Stimulated activated CD8-positive, alpha-beta memory T cell treated with anti-CD3 and anti-CD28 coated beads, Interleukin-4, amount 100 ng/mL, for 48 hours (primary cell): ENCODE data around the gene ASB5.
"Not testable (repeated sequence)": the region's sequence is repeated elsewhere in the genome, so short reads cannot be mapped to it uniquely, and the experiment has no call there.

Experiments
- DNase-seq: peaks from one replicate; pipeline ENCODE4 v3.0.0-alpha.2; 2020

ASB5 gene, protein sequence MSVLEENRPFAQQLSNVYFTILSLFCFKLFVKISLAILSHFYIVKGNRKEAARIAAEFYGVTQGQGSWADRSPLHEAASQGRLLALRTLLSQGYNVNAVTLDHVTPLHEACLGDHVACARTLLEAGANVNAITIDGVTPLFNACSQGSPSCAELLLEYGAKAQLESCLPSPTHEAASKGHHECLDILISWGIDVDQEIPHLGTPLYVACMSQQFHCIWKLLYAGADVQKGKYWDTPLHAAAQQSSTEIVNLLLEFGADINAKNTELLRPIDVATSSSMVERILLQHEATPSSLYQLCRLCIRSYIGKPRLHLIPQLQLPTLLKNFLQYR

DNA sequence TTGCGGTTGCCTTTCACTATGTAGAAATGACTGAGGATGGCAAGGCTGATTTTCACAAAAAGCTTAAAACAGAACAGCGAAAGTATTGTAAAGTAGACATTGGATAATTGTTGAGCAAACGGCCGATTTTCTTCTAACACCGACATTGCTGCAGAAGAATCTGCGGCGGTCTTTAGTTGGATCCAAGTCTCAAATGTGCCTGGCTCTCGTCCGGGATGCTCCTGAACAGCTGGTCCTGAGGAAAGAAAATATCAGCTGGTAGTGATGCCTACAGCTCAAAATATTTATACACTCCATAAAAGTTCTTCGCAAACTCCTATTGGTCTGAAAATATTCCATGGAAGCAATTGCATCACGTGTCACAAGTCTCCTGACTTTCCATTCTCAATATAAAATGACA lies at the start of gene ASB5:
ASB5 (minus strand) TSS at position 260 of the 400 bp plus-strand sequence; CDS start at position 146, 114 bp downstream.
- no peak for DNase-seq

DNA sequence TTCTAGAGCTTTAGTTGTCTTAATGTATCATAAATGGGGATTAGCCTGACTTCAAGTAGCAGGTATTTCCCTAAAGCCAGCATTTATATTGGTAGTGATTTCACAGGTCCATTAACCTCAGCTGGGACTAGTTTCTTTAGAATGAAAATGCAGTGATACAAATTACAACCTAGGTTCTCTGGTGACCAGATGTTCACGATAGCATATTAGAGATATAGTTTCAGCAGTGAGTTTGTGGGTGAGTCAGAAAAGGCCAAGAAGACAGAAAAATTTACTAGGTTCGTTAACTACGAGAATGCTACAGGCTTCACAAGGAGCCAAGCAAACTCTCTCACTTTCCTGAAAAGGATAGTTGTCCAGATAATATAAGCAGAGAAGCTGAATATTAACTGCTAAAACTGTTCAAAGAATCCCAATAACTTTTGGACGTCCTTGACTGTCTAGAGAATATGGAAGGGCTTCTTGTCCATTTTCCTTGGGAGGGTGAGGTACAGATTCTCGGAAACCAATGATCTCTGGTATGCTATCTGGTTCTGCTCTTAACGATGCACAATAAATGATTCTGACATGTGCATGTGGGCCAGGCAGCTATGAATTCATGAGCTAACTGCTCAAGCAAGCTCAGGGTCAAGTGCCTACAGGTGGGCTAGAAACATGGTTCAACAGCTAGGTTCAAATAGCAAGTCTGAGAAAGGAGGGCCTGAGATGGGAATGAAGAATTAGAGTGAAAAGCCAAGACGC lies 44.7 kb upstream of the ASB5 start:
- no peak for DNase-seq

DNA sequence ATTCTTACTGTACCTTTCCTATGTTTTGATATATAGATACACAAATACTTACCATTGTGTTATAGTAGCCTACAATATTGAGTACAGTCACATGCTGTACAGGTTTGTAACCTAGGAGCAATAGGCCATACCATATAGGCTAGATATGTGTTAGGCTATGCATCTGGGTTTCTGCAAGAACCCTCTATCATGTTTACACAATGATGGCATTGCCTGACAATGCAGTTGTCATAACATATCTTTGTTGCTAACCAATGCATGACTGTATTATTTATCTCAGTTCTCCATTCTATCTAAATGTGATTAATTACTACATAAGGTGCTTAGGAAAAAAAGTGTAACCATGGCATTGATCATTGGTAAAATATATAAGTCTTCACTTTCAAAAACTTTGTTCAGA lies 40.8 kb upstream of the ASB5 start:
- no peak for DNase-seq

DNA sequence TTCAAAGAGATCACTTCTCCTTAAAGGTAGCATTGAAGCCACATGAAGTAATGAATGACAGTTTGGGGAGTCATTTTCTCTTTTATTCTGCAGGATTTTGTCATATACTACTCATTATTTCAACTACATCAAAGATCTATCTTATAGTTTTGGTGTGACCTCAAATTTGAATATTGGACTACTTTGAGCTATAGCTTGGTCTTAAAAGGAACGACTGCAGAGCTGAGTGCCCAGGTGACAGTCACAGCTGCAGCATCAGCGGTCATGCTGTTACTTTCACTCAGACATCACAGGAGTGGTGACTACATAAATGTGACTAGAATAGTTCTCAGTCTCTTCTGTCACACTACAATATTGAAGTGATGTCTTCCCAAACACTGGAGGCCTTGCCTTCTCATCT lies 40.0 kb upstream of the ASB5 start:
- DNase-seq = no peak

DNA sequence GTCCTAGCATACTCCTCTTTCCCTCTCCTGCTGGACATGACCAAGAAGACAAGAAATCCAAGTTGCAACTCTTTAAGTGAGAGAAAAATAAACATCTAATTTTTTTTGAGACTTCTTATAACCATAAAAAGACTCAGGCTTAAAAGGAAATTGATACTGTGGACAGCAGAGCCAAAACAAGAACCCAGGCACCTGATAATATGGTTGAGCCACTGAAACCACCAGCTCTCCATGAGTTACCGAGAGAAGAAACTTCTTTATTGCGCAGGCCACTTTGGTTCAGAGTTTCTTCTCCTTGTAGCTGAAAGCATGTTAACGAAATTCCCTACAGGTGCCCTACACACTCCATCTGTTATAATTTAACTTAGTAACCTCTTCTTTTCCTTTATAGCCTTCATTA lies 39.4 kb upstream of the ASB5 start:
- no peak for DNase-seq

DNA sequence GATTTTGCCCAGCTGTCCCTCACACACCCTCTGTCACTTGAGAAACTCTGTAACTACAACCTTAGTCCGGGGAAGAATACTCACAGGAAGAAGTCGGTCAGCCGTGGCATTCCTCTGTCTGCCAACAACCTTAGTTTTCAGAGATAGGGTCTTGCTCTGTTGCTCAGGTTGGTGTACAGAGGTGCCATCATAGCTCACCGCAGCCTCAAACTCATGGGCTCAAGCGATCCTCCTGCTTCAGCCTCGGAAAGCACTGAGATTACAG lies 38.6 kb upstream of the ASB5 start:
- DNase-seq = no peak

DNA sequence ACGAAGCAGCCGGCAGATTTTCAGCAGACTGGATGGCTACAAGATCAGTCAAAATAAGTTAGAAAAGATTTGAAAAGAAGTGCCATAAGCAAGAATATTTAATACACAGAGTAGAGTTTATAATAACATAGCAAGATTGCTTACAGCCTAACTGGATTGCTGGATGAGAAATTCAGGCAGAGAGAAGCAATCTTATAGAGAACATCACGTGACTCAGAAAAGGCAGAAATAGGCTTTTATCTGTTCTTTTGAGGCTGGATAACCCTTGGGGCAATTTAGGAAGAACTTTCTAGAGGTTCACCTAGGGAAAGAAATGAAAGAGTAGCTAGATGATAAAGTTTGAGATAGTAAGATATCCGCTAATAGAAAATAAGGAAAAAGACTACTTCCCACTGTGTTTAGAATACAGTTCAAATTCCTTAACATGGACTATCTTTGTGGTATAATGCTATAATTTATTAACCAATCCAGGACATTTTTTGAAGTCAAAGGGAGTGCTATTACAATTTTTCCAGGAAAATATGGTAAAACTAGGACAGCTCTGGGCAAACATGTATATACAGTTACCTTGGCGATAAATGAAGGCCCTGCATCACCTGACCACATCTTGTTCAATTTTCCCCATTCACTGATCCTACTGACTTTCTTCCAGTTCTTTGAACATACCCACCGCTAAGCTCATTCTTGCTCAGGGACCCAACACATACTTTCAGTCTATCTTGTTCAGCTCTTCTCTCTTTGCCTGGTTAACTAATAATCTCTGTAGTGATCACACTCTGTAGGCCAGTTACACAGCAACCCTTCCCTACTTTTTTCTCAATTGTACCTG lies 38.0 kb upstream of the ASB5 start:
- DNase-seq = no peak

DNA sequence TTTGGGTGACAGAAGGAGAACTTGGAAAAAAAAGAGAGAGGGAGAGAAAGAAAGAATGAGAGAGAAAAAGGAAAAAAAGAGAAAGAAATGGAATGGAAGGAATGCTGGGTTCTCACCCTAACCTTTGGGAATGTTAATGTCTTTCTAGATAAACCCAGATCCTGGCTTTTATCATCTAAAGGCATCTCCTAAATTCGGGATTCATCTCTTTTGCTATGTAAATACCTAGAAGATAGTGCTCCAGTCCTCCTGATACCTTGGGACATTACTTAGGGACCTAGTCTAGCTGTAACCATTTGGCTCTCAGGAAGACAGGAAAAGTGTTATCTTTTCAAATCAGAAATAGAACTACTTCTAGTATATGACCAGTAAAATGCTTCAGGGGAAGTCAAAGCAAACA lies 34.9 kb upstream of the ASB5 start:
- DNase-seq = no peak

DNA sequence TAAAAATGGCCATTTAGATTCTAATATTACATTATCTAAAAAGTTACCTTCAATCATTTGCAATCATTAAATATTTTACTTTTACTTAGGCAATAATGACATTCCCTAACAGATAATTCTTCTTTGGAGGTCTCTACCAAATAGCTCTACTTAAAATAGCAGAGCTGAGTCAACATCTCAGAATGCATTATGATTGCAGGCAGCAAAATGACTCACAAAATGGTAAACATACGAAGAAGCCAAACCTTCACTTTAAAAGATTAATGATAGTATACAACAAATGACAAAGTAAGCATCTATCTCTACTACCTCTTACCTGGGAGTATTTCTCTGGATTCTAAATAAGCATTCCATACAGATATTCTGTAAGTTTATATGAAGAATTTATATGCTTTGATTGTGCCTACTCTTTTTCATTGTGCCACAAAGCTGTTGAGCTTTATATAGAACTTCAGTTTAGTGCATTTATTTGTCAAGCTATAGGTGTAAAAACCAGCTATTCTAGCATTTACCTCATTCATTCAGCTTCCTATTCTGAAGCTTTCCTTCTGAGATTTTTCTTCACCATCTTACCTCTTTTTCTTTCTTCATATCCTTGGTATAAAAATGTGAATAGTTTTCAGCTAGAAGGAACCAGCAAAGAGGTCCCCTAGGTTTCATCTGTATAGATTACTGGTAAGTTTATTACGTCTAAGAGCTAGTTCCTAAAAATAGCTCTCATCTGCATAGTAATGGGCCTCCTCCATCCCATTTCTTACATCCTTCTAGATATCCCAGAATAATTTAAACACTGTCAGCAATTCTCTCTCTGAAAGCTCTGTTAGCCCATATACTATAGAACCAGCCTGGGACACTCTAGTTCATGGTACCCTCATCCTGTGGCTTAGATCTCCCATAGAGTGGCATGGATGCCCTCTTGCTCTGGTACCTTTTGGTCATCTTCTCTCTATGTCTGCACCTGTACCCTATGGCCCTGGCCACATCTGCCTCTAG lies 33.6 kb upstream of the ASB5 start:
- DNase-seq = no peak

DNA sequence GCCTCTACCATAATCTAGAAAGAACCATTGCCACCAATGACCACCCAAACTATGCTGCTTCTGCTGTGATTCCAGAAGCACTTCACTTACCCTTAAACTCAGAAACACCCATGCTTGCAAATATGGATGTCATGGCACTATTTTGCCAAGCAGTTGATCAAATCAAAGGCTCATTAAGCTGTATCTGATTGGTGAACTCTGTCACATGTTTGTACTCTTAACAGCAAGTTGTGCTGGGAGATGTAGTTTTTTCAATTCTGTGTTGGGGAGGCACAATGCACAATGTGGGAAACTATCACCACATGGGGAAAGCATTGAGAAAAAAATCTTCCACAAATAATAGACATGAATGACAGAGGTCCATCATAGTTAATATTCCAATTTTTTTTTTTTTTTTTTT lies 31.5 kb upstream of the ASB5 start:
- DNase-seq = no peak

DNA sequence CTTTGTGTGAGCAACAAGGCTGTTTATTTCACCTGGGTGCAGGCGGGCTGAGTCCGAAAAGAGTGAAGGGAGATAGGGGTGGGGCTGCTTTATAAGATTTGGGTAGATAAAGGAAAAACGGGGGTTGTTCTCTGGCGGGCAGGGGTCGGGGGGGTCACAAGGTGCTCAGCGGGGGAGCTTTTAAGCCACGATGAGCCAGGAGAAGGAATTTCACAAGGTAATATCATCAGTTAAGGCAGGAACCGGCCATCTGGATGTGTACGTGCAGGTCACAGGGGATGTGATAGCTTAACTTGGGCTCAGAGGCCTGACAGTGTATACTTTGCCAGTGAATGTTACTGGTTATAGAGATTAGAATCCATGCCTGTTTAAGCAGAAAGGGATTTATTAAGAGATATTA lies 31.0 kb upstream of the ASB5 start:
- no peak for DNase-seq

DNA sequence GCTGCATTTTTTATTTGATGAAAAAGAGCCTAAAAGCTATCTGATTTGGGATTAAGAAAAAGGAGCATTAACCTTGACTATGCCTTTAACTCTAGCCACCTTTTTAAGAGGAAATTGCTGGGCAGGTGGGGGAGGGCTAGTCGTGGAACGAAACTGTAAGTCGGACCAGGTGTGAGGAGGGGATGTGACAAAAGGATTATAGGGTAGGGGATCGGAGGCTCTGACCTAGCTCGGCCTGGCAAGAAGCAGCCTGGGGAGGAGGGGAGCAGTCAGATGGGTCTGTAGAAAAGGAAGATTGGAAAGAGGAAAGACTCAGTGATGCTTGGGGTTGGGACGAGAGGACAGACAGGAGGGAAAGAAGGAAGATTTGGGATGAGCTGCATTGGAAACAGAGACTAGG lies 29.6 kb upstream of the ASB5 start:
- no peak for DNase-seq

DNA sequence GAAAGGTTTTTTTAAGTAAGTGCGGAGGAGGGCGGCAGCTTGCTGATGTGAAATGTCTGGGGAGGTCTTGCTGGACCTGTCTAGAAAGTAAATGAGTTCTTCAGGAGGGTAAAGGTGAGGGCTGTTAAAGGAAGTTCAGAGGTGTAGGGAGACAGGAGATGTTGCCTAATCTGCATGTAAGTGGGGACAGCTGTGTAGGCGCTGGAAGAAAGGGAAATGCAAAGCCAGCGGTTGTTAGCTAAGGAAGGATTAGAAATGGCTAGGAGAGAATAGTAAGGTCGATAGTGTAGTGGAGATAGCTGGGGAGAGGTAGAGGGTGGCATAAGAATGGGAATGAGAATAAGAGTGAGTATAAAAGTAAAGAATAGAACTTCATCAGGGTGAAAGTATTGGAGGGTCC lies 26.9 kb upstream of the ASB5 start:
- DNase-seq = not testable (repeated sequence)

DNA sequence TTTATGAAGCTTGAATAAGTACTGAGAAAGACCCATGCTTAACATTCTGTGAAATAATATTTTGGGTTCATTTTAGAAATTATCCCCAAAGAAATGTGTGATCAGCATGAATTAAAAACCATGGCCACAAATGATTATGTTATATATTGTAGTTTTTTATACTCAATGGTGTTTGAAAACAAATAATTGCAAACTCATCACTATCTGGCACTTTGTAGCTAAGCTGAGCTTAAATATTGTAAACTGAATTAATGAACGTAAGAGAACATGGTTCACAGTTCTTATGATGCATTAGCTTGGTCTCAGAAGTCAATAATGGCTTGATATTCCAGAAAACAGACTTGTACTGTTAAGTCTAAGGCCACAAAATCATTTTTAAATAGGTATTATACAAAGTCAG lies 24.6 kb upstream of the ASB5 start:
- DNase-seq = no peak

DNA sequence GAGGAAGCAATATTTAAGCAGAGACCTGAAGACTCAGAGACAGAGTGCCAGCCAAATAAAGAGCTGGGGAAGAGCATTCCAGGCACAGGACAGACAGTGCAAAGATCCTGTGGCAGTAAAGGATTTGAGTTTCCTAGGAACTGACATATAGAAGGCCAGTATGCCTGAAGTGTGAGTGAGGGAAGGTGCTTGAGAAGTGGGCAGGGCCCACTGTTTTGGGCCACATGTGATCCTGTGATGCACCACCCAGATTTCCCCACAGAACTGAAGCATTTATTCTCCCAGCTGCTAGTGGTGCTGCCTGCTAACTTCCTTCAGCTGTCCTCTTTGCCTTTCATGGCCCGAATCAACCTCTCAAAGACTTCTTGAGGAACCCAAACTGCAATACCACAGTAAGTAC lies 23.9 kb upstream of the ASB5 start:
- DNase-seq = no peak

DNA sequence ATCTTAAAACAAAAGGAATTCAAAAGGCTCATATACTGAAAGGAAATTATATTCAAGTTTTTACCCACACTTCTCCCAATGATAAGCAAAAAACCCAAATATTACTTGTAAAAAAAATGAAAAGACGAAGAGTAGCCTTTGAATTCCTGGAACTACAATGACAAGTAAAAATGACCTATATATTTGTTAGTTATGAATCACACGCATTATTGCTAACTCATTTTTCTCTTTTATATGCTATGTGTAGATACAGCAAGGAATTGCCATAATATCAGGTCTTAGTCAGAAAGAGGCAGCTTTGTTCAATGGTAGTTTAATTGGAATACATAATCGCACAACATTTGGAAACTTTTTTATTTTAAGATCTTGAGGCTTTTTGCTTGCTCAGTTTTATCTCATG lies 22.7 kb upstream of the ASB5 start:
- DNase-seq = no peak

DNA sequence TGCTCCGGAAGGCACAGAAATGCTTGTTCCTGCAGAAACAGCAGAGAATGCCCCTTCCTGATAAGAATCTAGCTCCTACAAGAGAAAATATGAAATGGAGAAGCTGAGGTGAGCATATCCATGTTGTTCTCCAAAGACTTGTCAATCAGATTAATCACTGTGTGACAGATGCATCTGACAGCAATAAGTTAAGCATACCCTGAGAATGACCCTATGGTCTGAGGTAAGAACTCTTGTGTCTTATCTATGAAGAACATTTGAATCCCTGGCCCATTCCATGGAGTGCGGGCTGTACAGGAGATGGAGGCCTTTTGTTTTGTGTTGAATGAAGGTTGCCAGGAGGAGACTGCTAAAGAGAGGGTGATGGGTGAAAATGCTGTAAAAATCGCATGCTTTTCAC lies 21.5 kb upstream of the ASB5 start:
- DNase-seq = no peak

DNA sequence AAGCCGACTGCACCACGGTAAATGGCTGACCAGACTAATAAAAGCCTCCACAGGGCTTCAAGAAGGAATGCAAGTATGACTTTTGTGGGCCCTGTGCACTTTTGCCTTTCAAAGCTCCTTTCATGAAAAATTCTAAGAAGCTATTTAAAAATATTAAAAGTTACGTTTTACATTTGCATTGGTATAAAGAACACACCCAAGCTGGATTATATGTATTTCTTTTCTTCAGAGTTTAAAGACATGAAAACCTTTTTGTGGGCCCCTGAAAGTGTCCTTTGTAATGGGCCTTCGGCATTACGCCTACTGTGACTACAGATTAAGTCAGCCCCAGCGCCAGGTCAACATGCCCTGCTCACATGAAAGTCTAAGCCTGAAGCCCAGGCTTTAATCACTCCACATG lies 20.5 kb upstream of the ASB5 start:
- no peak for DNase-seq

DNA sequence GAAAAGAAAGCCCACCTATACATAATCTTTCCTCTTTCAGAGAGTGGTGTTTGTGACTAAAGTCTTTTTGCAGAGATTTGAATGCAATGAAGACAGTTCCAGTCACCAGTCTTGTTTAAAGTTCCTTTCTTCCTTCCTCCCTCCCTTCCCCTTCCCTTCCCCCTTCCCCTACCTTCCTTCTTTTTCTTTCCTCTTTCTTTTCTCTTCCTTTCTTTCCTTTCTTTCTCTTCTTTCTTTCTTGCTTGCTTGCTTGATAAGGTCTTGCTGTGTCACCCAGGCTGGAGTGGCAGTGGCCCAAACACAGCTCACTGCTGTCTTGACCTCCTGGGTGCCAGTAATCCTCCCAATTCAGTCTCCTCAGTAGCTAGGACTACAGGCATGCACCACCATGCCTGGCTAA lies 19.0 kb upstream of the ASB5 start:
- no peak for DNase-seq

DNA sequence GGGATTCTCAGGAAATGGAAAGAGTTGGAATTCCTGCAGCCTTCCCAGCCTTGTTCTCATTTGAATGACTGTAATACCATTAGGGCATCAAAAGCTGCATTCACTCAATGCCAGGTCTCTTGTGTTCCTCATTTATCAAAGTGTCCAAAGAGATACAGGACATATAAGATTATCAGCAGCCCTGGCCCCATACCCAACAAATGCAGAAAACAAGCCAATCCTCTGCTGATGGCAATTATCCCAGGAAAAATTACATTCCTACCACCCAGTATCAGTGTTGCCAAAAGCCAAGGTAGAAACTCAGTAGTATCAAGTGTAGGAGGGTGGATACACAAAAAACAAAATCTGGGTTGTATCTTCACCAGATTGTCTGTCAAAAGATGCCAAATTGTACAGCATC lies 18.5 kb upstream of the ASB5 start:
- no peak for DNase-seq

DNA sequence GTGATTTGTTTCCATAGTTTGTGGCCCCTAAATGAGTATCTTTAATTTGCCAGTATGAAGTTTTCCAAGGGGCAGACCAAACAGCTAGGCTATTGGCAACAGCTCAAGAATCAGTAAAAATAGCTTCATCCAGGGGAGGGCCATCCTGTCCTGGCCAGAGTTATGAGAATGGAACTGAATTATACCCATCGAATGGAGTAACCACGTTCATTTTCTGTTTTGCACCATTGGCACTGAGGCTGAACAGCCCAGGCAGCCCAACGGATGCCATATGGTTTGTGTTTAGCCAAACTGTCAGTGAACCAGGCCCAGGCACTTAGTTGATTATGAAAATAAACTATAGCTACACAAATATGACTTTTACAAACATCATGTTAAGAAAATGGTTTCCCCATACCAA lies 17.7 kb upstream of the ASB5 start:
- no peak for DNase-seq

DNA sequence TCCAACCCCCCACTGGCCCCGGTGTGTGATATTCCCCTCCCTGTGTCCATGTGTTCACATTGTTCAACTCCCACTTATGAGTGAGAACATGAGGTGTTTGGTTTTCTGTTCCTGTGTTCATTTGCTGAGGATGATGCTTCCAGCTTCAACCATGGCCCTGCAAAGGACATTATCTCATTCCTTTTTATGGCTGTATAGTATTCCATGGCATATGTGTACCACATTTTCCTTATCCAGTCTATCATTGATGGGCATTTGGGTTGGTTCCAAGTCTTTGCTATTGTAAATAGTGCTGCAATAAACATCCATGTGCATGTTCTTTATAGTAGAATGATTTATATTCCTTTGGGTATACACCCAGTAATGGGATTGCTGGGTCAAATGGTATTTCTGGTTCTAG lies 10.5 kb upstream of the ASB5 start:
- DNase-seq = not testable (repeated sequence)
